Inflammatory macrophage treated with lipopolysaccharide for 1 hour (primary cell): Measurements from ENCODE around the gene NAGPA.

Source experiments
- DNase-seq, 2 donors: peaks; one replicate each; pipeline ENCODE4 v3.0.0-alpha.2; 2020 to 2022

The NAGPA gene

DNA sequence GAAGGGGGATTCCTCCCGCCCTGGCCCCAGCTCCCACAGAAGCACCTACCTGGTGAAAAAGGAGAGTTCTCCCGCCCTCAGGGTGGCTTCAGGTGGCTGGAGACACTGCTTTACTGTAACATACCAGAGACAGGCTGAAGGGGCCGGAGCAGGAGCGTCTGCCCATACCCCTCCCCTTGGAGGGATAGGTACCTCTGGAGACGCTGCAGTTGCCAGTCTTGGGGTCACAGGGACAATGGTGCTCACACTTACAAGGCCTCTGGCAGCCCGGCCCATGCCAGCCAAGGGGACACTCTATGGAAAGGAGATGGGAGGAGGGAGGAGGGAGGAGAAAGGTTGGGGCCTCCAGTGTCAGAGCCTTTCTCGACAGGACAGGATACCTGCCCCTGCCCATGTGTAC lies 6.6 kb downstream of the NAGPA start:
- DNase-seq: no peak

- DNase-seq: no peak
Measured at GRCh38 chr16:5026664-5027063, 7.1 kb downstream of the NAGPA start.

- DNase-seq: no peak
Measured at GRCh38 chr16:5025171-5025632, 8.5 kb downstream of the NAGPA start.

DNA sequence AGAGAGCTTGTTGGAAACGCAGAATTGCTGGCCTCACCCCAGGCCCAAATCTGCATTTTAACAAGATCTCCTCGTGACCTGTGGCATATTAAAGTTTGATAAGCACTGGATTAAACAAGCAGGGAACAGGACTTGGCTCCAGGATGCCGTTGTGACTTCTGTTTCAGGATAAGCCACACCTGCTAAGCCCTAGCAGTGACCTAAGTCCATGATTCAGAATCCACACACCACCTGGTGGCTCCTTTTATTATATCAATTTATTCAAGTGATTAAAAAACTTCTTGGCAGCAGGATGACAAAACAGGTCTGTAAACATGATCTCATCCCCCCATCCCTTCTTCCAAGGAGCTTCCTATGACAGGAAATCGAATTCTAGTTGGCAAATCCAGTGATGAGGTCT lies 9.1 kb downstream of the NAGPA start:
- no peak for DNase-seq

- DNase-seq: no peak
Measured at GRCh38 chr16:5022521-5022920, 11.2 kb downstream of the NAGPA start.

GRCh38 chr16:5020551-5020950 lies 13.2 kb downstream of the NAGPA start:
- peak in 1 of 2 donors; percentile 55 for DNase-seq

GRCh38 chr16:5019775-5020174 lies 14.0 kb downstream of the NAGPA start:
- no peak for DNase-seq

DNA sequence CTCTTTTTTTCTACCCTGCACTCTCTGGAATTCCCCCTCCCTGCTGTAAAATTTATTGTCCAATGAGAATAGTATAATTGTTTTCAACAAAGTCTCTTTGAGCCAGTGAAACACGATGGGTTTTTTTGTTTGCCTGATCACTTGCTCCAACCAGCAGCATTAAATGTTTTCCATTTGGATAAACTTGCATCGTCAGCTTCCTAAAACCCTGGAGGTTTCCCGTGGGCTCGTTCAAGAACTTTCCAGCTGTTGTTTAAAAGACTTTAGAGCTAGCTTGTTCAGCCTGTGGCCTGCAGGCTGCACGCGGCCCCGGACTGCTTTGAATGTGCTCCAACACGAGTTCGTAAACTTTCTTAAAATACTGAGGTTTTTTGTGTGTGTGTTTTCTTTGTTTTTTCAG lies 14.9 kb downstream of the NAGPA start:
- DNase-seq: peak in 1 of 2 donors; percentile 29

DNA sequence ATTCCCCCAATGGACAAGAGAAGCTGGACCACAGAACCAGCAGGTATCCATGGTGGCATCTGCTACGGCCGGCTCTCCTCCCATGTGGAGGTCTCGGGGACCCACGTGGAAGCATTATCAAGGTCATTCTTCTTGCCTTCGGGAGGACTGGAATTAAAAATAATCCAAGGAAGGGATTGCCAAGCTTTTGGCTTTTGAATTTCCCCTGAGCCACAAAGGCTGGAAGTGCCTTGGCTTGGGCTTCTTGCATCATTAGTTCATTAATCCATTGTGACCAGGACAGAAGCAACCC lies 16.1 kb downstream of the NAGPA start:
- DNase-seq: no peak

- DNase-seq: no peak
Measured at GRCh38 chr16:5016967-5017677, 16.6 kb downstream of the NAGPA start.

DNA sequence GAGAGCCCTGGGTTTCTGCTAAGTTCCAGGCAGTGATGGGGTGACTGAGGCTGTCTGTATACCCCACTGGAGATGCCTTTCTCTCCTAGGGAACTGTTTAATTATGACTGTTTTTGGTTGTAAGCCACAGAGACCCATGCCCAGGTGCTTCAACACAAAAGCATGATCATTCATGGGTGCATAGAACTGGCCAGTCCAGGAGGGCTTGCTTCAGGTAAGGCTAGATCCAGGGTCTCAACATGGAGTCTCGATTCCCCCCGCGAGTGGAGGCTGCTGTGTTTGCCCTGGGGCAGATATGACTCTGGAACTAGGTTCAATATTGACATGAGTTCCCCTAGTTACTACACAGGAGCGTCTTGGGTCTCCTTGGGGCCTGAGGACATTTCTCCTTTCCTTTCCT lies 17.8 kb downstream of the NAGPA start:
- DNase-seq: no peak

GRCh38 chr16:5015351-5015750 lies 18.4 kb downstream of the NAGPA start:
- no peak for DNase-seq

GRCh38 chr16:5012887-5013286 lies 20.8 kb downstream of the NAGPA start:
- DNase-seq: no peak

DNA sequence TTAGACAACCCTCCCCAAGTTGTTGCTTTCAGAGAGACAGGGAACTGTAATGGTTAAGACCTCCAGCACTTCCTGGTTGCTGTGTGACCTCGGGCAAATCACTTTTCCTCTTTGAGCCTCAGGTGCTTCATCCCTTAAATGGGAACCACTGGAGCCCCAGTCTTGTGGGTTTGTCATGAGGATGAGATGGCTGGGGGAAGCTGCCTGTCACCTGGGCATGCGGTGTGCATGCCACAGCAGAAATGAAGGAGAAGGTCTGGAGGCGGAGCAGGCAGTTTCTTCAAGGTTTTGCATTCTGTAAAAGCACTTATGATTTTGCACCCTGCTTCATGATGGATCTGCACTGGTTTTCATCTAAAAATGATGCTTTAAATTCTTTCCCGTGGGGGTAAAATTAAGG lies 22.1 kb downstream of the NAGPA start:
- DNase-seq: no peak

DNA sequence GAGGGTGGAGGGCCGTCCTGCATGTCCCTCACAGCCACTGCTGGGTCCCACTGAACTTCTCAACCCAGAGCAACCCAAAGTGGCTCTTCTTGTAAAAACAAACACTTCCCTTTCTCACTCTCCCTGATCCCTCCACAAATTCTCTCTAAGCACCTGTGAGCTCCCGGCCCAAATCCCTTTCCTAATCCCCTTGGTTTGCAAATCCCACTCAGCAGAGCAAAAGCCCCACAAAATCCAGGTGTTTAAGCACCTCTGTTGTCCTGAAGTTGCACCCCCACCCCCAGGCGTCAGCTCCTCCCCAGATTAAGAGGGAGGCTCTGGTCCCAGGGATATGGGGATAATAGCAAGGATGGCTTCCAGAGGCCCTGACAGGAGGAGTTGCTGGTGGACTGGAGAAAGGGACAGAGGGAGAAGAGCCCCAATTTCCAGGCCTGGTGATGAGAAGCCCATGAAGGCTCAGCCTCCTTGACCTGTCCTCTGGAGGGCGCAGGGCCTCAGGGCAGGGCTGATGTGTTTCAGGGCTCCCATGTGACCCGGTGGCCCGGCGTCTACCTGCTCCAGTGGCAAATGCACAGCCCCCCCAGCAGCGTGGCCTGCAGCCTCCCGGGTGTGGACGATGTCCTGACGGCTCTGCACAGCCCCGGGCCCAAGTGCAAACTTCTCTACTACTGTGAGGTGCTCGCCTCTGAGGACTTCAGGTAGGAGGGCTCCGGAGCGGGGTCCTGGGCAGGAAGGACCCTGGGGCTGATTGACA lies 23.0 kb downstream of the NAGPA start:
- no peak for DNase-seq

GRCh38 chr16:5008311-5008731 lies 25.4 kb downstream of the NAGPA start:
- DNase-seq: no peak

- no peak for DNase-seq
Measured at GRCh38 chr16:5007256-5007655, 26.5 kb downstream of the NAGPA start.

- DNase-seq: no peak
Measured at GRCh38 chr16:5006348-5007193, 27.2 kb downstream of the NAGPA start.

DNA sequence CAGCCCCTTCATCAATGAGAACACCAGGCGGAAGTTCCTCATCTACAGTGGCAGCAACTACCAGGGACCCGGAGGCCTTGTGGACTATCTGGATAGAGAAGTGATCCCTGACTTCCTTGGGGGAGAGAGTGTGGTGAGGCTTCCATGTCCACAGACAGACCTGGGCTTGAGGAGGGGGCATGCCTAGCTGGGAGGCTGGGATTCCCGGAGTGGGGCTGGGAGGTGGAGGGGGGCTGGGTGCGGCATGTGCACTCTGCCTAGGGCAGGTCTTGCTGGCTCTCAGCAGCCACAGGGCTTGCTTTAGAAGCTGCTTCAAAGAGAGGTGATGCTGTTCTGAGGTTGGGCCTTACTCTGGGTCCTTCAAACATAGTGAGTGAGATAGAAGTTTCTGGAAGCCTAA lies 27.8 kb downstream of the NAGPA start:
- DNase-seq: no peak

GRCh38 chr16:5004311-5004710 lies 29.4 kb downstream of the NAGPA start:
- DNase-seq: no peak

DNA sequence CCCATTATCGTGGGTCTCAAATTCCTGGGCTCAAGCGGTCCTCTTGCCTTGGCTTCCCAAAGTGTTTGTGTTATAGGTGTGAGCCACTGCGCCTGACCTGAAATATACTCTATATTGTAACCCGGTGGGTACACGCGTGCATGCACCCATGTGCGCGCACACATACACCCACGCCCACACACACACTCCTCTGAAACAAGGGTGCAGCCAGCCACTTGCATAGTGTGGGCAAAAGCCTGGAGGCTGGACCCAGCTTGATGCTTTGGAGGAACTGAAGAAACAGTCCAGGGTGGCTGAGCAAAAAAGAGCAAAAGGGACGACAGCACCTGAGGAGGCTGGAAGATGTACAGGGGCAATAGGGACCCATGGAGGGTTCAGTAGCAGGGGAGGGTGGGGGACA lies 29.9 kb downstream of the NAGPA start:
- no peak for DNase-seq

GRCh38 chr16:5003211-5003610 lies 30.5 kb downstream of the NAGPA start:
- DNase-seq: no peak

DNA sequence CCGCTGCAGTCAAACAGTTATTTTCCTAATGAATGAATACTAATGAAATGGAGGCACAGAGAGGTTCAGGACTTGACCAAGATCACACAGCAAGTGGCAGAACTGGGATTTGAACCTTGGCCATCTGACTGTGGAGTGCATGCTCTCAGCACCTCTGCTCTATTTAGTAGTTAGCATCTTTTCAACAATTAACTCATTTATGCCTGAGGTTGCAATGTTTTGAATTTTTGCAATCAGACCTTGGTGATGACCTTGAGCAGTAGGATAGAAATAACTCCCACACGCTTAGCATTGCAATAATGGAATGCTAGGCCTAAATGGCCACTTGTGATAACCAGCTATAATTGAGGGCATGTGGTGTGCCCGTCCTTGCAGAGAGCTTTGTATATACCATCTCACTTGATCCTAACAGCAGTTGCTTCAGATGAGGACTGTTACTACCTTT lies 31.0 kb downstream of the NAGPA start:
- no peak for DNase-seq

- DNase-seq: no peak
Measured at GRCh38 chr16:5001986-5002385, 31.7 kb downstream of the NAGPA start.
